ENCODE results near the gene CCDC171.

CCDC171 gene

DNA sequence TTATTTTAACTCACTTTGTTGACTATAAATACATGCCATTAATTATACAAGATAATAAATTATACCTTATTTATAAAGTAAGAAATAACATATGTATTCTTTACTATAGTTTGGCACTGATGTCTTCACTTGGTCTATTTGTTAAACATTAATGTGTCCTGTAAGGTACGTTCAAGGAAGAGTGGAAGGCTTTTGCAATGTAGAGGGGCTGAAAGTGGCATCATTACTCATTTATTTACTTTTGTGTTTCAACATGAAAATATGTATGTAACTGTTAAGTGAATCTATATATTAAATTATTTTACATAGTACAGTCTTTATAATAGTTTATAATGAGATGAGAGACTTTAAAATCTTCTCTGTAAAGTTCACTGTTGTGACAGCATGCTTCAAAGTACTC lies 348.7 kb downstream of the CCDC171 start:
- no peak for DNase-seq

DNA sequence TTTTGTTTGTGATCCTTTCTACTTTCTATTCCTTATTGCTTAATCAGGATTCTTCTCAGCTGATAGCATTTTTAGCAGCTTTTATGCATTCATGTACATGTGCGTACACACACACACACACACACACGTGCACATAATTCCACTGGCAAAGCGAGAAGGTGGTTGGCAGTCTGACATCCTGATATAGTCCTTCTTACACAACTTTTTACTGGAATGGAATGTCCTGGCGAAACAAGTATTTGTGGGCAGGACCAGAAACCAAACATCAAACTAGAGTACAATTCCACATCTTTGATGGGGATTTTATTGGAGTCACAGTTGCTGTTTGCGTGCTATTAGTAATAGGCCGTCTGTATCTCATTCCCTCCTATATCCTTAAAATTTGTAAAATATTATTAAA lies 356.5 kb downstream of the CCDC171 start:
- no peak for DNase-seq

DNA sequence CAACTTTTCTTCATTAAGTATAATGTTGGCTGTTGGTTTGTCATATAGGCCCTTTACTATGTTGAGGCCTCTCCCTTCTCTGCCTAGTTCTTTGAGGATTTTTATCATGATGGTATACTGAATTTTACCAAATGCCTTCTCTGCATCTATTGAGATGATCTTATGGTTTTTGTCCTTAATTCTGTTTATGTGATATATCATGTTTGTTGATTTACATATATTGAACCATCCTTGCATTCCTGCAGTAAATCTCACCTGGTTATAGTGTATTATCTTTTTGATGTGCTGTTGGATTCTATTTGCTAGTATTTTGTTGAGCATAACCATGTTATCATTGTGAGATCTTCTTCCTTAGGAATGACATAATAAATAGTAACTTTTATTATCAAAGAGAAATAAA lies 362.9 kb downstream of the CCDC171 start:
- DNase-seq, result peak; percentile 4

DNA sequence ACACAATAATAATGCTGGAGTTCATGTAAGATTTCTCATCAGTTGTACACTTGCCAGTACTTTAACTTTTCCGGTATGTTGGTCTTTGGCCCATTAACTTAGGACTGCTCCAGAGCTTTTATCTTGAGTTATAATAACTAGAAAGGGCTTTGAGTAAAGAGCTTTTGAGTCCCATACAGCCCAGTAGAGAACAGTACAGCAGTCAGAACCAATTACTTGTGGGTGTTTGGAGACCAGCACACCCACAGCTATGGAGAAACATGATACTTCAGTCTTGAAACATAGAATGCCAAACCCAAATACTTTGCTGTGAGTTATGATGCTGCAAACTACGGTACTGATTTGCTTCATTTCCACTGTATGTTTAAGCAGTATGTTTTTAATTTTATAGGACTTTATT lies 374.3 kb downstream of the CCDC171 start:
- no peak for DNase-seq

- no peak for DNase-seq
Observed at GRCh38 chr9:15935661-15936305, 382.9 kb downstream of the CCDC171 start.

- DNase-seq, result no peak
Observed at GRCh38 chr9:15936306-15936921, 383.6 kb downstream of the CCDC171 start.

- DNase-seq, result no peak
Observed at GRCh38 chr9:15942831-15943424, 390.1 kb downstream of the CCDC171 start.

DNA sequence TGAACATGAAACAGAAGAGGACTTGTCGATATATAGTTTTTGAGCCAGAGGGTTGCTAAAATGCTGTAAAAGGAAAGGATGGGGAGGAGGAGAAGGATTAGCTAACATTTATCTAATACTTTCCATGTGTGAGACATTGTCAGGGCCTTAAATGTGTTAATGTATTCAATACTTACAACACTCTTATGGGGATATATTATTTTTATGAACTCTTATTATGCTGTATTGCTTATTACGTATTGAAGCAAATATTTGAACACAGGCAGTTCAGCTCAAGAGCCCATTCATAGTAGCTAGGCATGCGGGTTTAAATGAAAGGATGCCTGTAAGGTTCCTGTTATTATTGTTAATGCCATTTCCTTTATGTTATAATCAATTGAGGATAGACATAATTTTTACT lies 391.5 kb downstream of the CCDC171 start:
- no peak for DNase-seq

- no peak for DNase-seq
Observed at GRCh38 chr9:15959663-15960062, 406.8 kb downstream of the CCDC171 start.

DNA sequence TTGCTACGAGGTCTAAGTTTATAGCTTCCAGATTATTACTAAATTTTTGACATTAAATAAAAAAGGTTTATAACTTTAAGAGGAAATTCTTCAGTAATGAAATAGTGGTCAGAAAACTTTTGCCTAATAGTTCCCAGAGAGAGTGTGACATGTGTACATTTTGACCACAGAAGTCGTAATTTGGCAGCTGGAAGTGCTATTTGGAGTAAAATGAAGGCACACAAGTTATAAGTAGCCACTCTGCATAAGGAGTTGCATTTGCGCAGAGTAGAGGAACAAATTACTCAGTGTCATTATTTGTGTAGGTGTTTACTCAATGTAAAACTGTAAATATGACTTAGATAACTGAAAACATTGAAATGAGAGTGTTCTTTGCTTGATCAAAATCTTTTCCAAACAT lies 408.4 kb downstream of the CCDC171 start:
- no peak for DNase-seq

GRCh38 chr9:15965246-15965745 lies 412.5 kb downstream of the CCDC171 start:
- no peak for DNase-seq

- DNase-seq, result no peak
Observed at GRCh38 chr9:15966471-15966870, 413.6 kb downstream of the CCDC171 start.

- DNase-seq, result no peak
Observed at GRCh38 chr9:15967068-15967467, 414.2 kb downstream of the CCDC171 start.

- DNase-seq, result no peak
Observed at GRCh38 chr9:15972760-15973159, 419.9 kb downstream of the CCDC171 start.

DNA sequence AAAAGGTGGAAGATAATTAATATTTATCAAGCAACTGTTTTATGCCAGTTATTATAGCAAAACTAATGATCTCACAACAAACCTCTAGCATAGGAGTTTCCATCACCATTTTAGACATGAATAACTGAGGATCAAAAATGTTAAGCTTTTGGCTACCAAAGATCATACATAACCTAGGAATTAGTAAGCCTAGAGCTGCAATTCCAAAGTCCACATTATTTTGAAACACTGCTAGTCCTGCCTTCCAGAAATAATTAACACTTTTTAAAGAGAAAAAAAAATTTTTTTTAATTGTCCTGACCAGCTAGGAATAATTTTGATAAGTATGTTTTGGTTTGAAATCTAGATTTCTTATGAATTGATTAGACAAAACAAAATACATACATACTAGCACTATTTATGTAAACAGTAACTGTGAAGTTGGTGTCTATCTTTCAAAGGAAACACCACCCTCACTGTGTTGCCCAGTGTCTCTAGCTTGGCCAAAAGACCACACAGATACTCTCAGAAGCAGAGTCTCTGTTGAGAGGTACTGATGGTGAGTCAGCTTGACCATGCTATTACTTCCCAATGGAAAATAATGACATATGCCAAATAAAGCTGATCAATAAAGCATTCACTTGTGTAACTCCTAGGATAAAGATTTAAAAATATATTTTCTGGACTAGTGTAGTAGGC lies 422.4 kb downstream of the CCDC171 start:
- DNase-seq, result no peak

GRCh38 chr9:15977438-15977837 lies 424.6 kb downstream of the CCDC171 start:
- DNase-seq, result no peak

DNA sequence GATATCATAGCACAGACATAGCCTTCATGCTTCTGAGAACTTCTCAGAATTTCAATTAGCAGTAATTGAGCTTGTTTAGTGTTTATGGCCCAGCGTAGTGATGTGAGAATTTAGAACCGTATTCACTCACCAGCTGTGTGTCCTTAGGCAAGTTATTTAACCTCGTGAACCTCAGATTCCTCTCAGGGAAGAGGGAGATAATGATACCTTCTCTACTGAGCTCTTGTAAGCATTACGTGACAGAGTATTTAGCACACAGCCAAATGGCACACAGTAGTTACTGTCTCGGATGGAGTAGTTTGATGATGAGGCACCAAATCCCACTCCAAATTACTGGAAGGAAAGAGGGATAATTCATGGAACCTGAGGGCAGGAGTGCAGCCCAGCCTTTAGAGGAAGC lies 429.3 kb downstream of the CCDC171 start:
- no peak for DNase-seq

DNA sequence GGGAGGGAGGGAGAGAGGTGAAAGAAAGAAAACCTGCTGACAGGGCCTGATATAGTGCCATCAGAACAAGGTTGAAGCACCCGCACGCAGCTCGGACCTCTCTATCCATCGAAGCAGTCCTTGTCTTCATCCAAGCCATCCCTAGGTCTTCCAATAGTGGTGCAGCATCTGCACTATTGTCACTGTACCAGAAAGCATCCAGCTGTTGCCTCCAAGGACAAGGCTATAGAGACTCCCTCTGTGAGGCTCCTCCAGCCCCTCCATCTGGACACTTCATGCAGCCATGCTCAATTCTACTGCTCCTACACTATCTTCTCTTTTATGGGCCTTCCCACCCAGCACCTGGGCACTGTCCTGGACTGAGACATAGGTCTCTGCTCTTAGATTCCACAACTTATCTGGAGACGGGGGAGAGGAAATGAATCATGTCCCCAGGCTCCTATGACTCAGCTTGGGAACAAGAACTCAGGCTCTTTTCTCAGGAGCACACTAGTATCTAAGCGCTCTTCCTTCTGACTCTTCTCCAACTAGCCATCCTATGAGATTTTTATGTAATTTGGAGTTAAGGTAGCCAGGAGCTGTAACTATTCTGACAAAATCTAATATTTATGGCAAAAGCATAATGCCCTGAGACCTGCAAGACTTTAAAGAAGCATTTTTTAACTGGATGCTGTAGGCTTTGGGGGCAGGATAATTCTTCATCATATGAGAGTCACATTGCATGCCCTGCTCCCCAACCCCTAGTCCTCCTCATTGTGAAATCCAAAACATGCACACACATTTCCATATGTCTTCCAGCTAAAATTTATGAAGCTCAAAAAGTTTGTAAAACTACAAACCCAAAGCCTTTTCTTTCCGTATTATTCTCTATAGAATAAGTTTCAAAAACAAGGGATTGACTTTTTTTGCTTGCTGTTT lies 446.8 kb downstream of the CCDC171 start:
- no peak for DNase-seq

- DNase-seq, result no peak
Observed at GRCh38 chr9:16000811-16001210, 448.0 kb downstream of the CCDC171 start.

DNA sequence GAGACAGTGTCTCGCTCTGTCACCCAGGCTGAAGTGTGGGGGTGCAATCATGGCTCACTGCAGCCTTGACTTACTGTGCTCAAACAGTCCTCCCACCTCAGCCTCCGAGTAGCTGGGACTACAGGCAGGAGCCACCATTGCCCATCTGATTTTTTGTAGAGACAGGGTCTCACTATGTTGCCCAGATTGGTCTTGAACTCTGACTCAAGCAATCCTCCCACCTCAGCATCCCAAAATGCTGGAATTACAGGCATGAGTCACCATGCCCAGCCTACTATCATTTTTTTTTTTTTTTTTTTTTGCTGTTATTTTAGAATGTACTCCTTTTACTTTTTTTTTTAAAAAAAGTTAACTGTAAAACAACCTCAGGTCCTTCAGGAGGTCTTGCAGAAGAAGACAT lies 449.0 kb downstream of the CCDC171 start:
- no peak for DNase-seq

- DNase-seq, result no peak
Observed at GRCh38 chr9:16002816-16003215, 450.0 kb downstream of the CCDC171 start.

GRCh38 chr9:16003785-16004184 lies 450.9 kb downstream of the CCDC171 start:
- no peak for DNase-seq

DNA sequence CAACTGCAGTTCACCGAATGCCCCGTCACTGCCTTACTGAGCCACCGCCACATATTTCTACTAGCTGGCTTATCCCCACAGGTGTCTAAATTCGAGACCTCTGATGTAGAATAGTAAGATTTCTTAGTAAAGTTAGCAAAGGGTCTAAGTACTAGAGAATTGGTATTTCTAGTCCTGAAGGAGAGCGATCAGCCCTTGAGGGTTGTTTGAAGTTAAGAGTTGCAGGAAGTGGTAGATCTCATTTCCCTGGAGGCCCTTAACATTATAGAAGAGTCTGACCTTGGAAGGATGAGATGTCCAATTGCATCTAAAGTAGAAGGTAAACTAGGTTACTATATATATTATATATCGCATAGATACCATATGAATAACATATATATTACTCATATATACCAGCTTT lies 451.8 kb downstream of the CCDC171 start:
- no peak for DNase-seq
